Transverse colon (tissue), 4 donors: ENCODE results near the gene CACTIN.

Experiments used
- POLR2A ChIP-seq: fragments of 450-650 bp; IDR thresholded peaks from one replicate; pipeline ENCODE4 v1.6.1; 2016; ENCODE audit warnings: antibody characterized with exemption, mild to moderate bottlenecking, moderate library complexity
- POLR2AphosphoS5 ChIP-seq, 3 donors: sonication (generic); formaldehyde crosslinking; IDR thresholded peaks; one replicate each; pipeline ENCODE4 v1.6.1; 2016; ENCODE audit warnings: antibody characterized with exemption in 3 of 3
- TF ChIP-seq, protein P1 (sequence below), 5 experiments: fragments of 200-600 bp in 3 of 5; fragments of 450-650 bp in 2 of 5; sonication (generic) in 3 of 5; IDR thresholded peaks; 1 replicate in 2 of 5; 2 replicates in 3 of 5; pipeline ENCODE4 v1.5.1; 2016 to 2017; ENCODE audit warnings: antibody characterized with exemption in 5 of 5, inconsistent platforms in 3 of 5, mild to moderate bottlenecking in 2 of 5, moderate library complexity in 1 of 5

DNA sequence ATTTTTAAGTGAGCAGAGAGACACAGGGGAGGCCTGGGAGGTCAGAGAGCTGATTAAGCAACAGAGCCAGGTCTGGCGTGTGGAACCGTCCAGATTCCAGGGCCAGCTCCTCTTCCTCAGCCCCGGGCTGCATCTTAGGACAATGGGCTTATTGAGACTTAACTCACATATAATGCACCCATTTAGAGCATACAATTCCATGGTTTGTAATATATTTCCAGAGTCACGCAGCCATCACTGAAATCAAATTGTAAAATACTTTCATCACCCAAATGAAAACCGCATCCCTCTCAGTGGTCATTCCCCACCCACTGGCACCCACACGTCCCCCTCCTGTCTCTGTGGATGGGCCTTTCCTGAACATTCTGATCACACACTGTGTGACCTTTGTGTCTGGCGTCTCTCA lies 56.0 kb downstream of the CACTIN start:
- TF ChIP-seq POLR2A: no peak
- TF ChIP-seq, protein P1, sequence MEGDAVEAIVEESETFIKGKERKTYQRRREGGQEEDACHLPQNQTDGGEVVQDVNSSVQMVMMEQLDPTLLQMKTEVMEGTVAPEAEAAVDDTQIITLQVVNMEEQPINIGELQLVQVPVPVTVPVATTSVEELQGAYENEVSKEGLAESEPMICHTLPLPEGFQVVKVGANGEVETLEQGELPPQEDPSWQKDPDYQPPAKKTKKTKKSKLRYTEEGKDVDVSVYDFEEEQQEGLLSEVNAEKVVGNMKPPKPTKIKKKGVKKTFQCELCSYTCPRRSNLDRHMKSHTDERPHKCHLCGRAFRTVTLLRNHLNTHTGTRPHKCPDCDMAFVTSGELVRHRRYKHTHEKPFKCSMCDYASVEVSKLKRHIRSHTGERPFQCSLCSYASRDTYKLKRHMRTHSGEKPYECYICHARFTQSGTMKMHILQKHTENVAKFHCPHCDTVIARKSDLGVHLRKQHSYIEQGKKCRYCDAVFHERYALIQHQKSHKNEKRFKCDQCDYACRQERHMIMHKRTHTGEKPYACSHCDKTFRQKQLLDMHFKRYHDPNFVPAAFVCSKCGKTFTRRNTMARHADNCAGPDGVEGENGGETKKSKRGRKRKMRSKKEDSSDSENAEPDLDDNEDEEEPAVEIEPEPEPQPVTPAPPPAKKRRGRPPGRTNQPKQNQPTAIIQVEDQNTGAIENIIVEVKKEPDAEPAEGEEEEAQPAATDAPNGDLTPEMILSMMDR (IDR thresholded peaks at IDR 0.05): no peak
- no peak for TF ChIP-seq POLR2AphosphoS5 (IDR thresholded peaks at IDR 0.05)
